IPS-20b (cell line): ENCODE measurements around the gene BCL3.
A peak's percentile ranks its signal among the peaks of the same experiment; 100 is the strongest.
"Not testable (repeated sequence)": the region's sequence is repeated elsewhere in the genome, so short reads cannot be mapped to it uniquely, and the experiment has no call there.

Experiments used
- H3K27ac ChIP-seq: one replicate; pipeline ENCODE4 v1.5.1; 2013; ENCODE audit warnings: low read length
- H3K27me3 ChIP-seq: 2 replicates; pipeline ENCODE4 v1.6.1; 2013; ENCODE audit warnings: mild to moderate bottlenecking, low read length, inconsistent platforms; ENCODE audit not compliant: insufficient read depth
- H3K36me3 ChIP-seq: 2 replicates; pipeline ENCODE4 v1.6.1; 2013; ENCODE audit warnings: low read depth, mild to moderate bottlenecking, inconsistent platforms, low read length, moderate library complexity; ENCODE audit not compliant: insufficient read depth
- H3K4me1 ChIP-seq: 2 replicates; pipeline ENCODE4 v1.6.1; 2013; ENCODE audit warnings: mild to moderate bottlenecking, control low read depth, inconsistent platforms, low read length, moderate library complexity; ENCODE audit not compliant: insufficient read depth
- H3K4me3 ChIP-seq: 2 replicates; pipeline ENCODE4 v1.5.1; 2013; ENCODE audit warnings: mild to moderate bottlenecking, low read length, inconsistent platforms
- H3K9ac ChIP-seq: 2 replicates; pipeline ENCODE4 v1.6.1; 2013; ENCODE audit warnings: low read depth, mild to moderate bottlenecking, inconsistent platforms, low read length, moderate library complexity
- H3K9me3 ChIP-seq: 2 replicates; pipeline ENCODE4 v1.6.1; 2013; ENCODE audit warnings: mild to moderate bottlenecking, low read depth, low read length, inconsistent platforms; ENCODE audit not compliant: insufficient read depth

The BCL3 gene

GRCh38 chr19:44767295-44768180 is 19.0 kb downstream of the BCL3 start:
- Histone ChIP-seq H3K36me3 (no peaks in the 10 kb centered on the region), H3K9me3 (no peaks in the 10 kb centered on the region), H3K27ac (no peak overlapping the region), H3K27me3 (peaks cover 13% of the 10 kb centered on the region; the same call in 1 of the 2 replicates), H3K9ac (no peak overlapping the region), H3K4me1 (no peaks in the 10 kb centered on the region), H3K4me3 (no peak overlapping the region)

- Histone ChIP-seq H3K36me3 (no peaks in the 10 kb centered on the region), H3K9ac (no peak overlapping the region), H3K4me3 (no peak overlapping the region), H3K27ac (no peak overlapping the region), H3K27me3 (peaks cover 7% of the 10 kb centered on the region; the same call in 1 of the 2 replicates), H3K9me3 (no peaks in the 10 kb centered on the region), H3K4me1 (no peaks in the 10 kb centered on the region)
These were observed 22.2 kb downstream of the BCL3 start for GRCh38 chr19:44770550-44771257.

- not testable (repeated sequence) for H3K4me3 ChIP-seq, H3K36me3 ChIP-seq, H3K9ac ChIP-seq, H3K4me1 ChIP-seq, H3K27ac ChIP-seq, H3K9me3 ChIP-seq
- H3K27me3 ChIP-seq, result peaks cover 11% of the 10 kb centered on the region; the same call in 1 of the 2 replicates
These were observed 23.6 kb downstream of the BCL3 start for GRCh38 chr19:44772144-44772543.

- H3K4me1 ChIP-seq, result no peaks in the 10 kb centered on the region
- H3K27ac ChIP-seq, result no peak overlapping the region
- no peak overlapping the region for H3K4me3 ChIP-seq
- H3K9ac ChIP-seq, result no peak overlapping the region
- no peaks in the 10 kb centered on the region for H3K36me3 ChIP-seq
- H3K9me3 ChIP-seq, result no peaks in the 10 kb centered on the region
- H3K27me3 ChIP-seq, result peaks cover 6% of the 10 kb centered on the region; the same call in 1 of the 2 replicates
These were observed 24.5 kb downstream of the BCL3 start for GRCh38 chr19:44772959-44773358.

- no peak overlapping the region for H3K4me3 ChIP-seq
- H3K27me3 ChIP-seq, result peaks cover 4% of the 10 kb centered on the region; the same call in 1 of the 2 replicates
- H3K36me3 ChIP-seq, result no peaks in the 10 kb centered on the region
- no peaks in the 10 kb centered on the region for H3K4me1 ChIP-seq
- no peak overlapping the region for H3K27ac ChIP-seq
- H3K9ac ChIP-seq, result no peak overlapping the region
- H3K9me3 ChIP-seq, result no peaks in the 10 kb centered on the region
These were observed 27.2 kb downstream of the BCL3 start for GRCh38 chr19:44775676-44776240.

GRCh38 chr19:44776402-44777096 is 28.0 kb downstream of the BCL3 start:
- no peaks in the 10 kb centered on the region for H3K9me3 ChIP-seq
- peaks cover 4% of the 10 kb centered on the region; the same call in 1 of the 2 replicates for H3K27me3 ChIP-seq
- no peak overlapping the region for H3K4me3 ChIP-seq
- no peak overlapping the region for H3K9ac ChIP-seq
- no peaks in the 10 kb centered on the region for H3K36me3 ChIP-seq
- no peak overlapping the region for H3K27ac ChIP-seq
- H3K4me1 ChIP-seq, result no peaks in the 10 kb centered on the region

GRCh38 chr19:44777715-44778347 is 29.3 kb downstream of the BCL3 start, which contains the start of gene CBLC:
Gene CBLC (plus strand): TSS chr19:44777890. CDS start chr19:44777932, 42 bp downstream.
- Histone ChIP-seq H3K27me3 (peaks cover 4% of the 10 kb centered on the region; the same call in 1 of the 2 replicates), H3K36me3 (no peaks in the 10 kb centered on the region), H3K4me1 (no peaks in the 10 kb centered on the region), H3K9me3 (no peaks in the 10 kb centered on the region), H3K9ac (peak within 1 kb of the TSS; percentile 56; the same call in 1 of the 2 replicates), H3K27ac (no peak within 1 kb of the TSS), H3K4me3 (peak within 1 kb of the TSS; percentile 72)

GRCh38 chr19:44779150-44779549 is 30.6 kb downstream of the BCL3 start:
- no peak overlapping the region for H3K9ac ChIP-seq
- no peaks in the 10 kb centered on the region for H3K4me1 ChIP-seq
- no peaks in the 10 kb centered on the region for H3K9me3 ChIP-seq
- no peaks in the 10 kb centered on the region for H3K36me3 ChIP-seq
- H3K27ac ChIP-seq, result no peak overlapping the region
- no peak overlapping the region for H3K4me3 ChIP-seq
- peaks cover 4% of the 10 kb centered on the region; the same call in 1 of the 2 replicates for H3K27me3 ChIP-seq

- not testable (repeated sequence) for H3K4me1 ChIP-seq, H3K4me3 ChIP-seq, H3K9me3 ChIP-seq, H3K36me3 ChIP-seq, H3K27me3 ChIP-seq, H3K9ac ChIP-seq, H3K27ac ChIP-seq
These were observed 33.2 kb downstream of the BCL3 start for GRCh38 chr19:44781694-44782093.

GRCh38 chr19:44782729-44783128 is 34.2 kb downstream of the BCL3 start:
- no peaks in the 10 kb centered on the region for H3K27me3 ChIP-seq
- H3K4me1 ChIP-seq, result no peaks in the 10 kb centered on the region
- no peaks in the 10 kb centered on the region for H3K9me3 ChIP-seq
- no peak overlapping the region for H3K4me3 ChIP-seq
- H3K27ac ChIP-seq, result no peak overlapping the region
- H3K9ac ChIP-seq, result no peak overlapping the region
- H3K36me3 ChIP-seq, result peaks cover 11% of the 10 kb centered on the region; the same call in 1 of the 2 replicates

- H3K4me3 ChIP-seq, result no peak overlapping the region
- peaks cover 11% of the 10 kb centered on the region; the same call in 1 of the 2 replicates for H3K36me3 ChIP-seq
- H3K9me3 ChIP-seq, result no peaks in the 10 kb centered on the region
- H3K27ac ChIP-seq, result no peak overlapping the region
- H3K27me3 ChIP-seq, result no peaks in the 10 kb centered on the region
- no peaks in the 10 kb centered on the region for H3K4me1 ChIP-seq
- no peak overlapping the region for H3K9ac ChIP-seq
These were observed 35.0 kb downstream of the BCL3 start for GRCh38 chr19:44783545-44783944.
